HG02943 (cell line): ENCODE measurements around the gene APLP1.
"Not testable (repeated sequence)": the region's sequence is repeated elsewhere in the genome, so short reads cannot be mapped to it uniquely, and the experiment has no call there.

Experiments
- ATAC-seq: cut with Tn5 transposase; IDR thresholded peaks from one replicate; pipeline ENCODE4 v1.9.1; 2021; ENCODE audit warnings: mild to moderate bottlenecking, low read depth, moderate library complexity; ENCODE audit not compliant: unreplicated experiment

Gene APLP1

DNA sequence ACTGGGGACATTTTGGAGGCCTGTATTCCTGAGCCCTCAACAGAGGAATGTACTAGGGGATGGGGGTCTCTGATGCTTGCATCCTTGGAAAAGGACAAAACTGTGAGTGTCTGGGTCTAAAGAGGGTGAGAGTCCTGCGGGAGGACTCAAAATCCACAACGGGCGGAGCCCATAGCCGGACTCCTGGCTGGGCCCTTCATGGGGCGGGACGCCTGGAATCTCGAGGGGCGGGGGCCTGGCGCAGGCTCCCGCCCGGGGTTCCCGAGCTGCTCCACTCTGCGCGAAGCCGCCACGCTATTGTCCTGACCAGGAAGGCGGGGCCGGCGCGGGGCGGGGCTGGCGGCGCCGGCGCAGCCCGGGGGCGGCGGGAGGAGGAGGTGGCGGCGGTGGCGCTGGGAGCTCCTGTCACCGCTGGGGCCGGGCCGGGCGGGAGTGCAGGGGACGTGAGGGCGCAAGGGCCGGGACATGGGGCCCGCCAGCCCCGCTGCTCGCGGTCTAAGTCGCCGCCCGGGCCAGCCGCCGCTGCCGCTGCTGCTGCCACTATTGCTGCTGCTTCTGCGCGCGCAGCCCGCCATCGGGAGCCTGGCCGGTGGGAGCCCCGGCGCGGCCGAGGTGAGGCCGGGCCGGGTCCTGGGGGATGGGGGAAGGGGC lies at the start of gene APLP1:
TSS of gene APLP1 (plus strand) at position 403 of the 651 bp plus-strand sequence. CDS start at position 466, 63 bp downstream.
- ATAC-seq = no peak

DNA sequence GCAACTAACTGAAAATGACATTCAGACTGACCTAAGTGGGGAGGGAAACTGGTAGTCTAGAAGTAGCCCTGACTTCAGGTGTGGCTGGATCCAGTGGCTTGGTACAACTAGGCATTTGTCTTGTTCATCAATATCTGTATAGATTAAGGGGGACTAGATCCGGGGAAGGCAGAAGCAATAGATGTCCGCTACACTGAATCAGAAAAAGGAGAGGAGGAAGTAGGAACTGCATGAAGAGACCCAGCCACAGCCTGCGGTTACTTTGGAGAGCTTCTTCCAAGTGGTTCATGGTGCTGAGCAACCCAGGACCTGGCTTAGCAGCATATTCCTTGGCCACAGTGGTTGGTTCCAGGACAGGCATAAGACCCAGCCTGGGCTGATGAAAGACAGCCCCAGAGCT lies 45.8 kb upstream of the APLP1 start:
- no peak for ATAC-seq

DNA sequence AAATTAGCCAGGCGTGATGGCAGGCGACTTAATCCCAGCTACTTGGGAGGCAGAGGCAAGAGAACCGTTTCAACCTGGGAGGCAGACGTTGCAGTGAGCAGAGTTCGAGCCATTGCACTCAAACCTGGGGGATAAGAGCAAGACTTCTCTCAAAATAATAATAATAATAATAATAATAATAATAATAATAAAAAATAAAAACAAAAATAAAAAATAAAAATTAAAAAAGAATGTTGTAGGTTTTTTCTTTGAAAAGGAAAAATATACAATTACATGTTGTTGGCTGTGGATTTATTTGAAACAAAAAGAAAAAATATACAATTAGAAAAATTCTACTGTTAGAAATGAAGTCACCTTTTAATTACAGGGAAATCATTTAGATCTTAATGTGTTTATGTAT lies 44.2 kb upstream of the APLP1 start:
- ATAC-seq = no peak

- no peak for ATAC-seq
Observed at GRCh38 chr19:35828692-35829301, 39.6 kb upstream of the APLP1 start.

GRCh38 chr19:35830986-35831385 lies 37.4 kb upstream of the APLP1 start:
- no peak for ATAC-seq

GRCh38 chr19:35832054-35832453 lies 36.3 kb upstream of the APLP1 start:
- no peak for ATAC-seq

DNA sequence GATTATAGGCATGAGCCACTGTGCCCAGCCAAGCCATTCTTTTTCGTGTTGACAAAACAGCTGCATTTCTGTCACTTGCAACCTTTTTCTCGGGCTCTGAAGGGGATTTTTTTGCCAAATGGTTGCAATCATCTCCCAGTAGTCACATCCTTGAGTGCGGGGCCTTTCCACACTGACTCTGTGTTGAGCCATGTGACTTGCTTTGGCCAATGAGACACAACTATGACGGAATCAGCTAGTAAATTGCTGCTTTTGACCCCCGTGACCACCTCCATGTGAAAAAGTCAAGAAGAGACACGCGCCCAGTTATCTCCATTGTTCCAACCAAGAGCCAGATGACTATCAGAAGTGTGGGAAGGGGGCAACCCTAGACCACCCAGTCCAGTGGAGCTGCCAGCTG lies 34.4 kb upstream of the APLP1 start:
- no peak for ATAC-seq

DNA sequence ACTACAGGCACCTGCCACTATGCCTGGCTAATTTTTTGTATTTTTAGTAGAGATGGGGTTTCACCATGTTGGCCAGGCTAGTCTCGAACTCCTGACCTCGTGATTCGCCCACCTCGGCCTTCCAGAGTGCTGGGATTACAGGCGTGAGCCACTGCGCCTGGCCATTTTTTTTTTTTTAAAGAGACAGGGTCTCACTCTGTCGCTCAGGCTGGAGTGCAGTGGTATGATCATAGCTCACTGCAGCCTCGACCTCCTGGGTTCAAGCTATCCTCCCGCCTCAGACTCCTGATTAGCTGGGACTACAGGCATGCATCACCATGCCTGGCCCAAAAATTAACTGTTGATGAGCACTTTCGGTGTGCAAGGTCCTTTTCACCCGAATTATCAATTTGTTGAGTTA lies 32.3 kb upstream of the APLP1 start:
- ATAC-seq = not testable (repeated sequence)

GRCh38 chr19:35841961-35842595 lies 26.3 kb upstream of the APLP1 start:
- no peak for ATAC-seq

DNA sequence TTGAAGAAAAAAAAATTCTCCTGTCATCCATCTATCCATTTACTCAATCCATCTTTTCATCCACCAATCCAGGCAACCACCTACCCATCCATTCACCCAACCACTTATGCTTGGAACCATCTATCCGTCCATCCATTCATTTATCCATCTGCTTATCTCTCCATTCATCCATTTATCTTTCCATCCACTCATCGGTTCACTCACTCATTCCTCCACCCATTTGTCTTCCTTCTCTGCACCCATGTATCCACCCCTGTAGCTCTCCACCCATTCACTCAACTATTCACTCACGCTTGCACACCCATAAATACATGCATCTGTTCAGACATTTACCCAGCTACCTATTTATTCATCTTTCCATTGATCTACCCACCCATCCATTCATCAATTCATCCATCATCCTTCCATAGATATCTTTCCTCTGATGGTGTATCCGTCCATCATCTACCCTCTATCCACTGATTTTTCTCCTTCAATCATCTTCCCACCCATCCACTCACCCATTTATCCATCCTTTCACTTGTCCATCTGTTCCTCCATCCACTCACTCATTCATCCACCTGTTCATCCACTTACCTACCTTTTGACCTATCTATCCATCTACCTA lies 25.6 kb upstream of the APLP1 start:
- ATAC-seq = no peak

DNA sequence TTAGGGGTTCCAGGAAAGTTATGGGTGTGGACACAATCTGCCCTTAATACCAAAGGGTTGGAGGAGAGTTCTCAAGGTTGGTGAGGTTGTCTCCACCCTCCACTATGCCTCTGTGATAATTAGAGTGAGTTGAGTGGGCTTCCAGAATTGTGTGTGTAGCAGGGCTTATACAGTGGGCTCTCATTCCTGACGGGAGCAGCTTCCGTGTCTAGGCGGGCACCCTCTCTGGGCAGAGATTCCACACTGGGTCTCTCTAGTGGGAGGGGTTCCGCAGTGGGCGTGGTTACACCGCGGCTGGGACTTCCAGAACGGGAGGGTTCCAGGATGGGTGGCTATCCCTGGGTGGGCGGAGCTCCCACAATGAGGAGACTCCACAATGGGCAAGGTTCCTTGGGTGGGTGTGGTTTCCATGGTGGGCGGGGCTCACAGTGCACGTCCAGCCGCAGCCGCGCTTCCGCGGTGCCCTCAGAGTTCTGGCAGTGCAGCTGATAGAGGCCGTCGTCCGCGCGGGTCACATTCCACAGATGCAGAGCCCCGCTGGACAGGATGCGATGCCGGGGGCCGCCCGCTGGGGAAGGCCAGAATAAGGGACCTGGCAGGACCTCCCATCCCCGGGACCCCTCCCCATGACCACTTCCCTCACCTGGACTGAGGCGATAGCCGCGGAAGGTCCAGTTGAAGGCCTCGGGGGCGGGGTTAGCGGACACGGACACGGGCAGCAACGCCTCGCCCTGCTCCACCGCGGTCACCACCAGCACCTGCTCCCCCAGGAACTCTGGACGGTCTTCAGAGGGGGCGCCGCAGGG lies 24.5 kb upstream of the APLP1 start:
- no peak for ATAC-seq

- no peak for ATAC-seq
Observed at GRCh38 chr19:35844482-35845214, 23.7 kb upstream of the APLP1 start.

DNA sequence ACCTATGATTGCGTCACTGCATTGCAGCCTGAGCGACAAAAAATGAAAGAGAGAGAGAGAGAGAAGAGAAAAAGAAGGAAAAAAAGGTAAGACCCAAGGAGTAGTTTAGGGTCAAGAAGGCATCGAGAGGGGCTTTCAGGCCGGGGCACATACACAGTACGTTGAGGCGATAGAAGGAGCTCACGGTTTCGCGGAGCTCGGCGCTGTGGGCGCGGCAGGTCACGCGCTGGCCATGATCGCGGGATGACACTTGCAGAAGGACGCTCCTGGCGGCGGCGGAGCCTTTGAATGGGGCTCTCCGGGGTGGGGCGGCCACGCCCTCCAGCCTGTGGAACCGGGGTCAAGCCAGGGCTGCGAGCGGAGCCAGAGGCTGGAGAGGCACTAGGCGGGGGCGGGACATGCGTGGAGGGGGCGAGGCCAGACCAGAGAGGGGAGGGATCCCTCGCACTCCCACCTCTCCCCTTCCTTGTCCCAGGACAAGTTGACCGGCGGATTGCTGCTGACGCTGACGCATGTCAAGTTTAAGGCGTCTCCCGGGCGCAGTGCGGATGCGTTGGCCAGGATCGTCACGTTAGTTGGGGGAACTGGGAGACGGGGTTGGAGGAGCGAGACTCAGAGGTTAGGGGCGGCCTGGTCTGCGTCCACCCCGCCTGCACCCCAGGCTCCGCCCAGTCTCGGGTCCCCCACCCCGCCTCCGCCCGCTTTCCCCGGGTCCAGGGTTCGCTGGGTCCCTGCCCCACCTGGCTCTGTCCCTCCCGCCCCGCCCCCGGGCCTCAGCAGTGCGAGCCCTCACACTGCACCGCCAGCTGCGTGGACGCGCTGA lies 22.9 kb upstream of the APLP1 start:
- no peak for ATAC-seq

DNA sequence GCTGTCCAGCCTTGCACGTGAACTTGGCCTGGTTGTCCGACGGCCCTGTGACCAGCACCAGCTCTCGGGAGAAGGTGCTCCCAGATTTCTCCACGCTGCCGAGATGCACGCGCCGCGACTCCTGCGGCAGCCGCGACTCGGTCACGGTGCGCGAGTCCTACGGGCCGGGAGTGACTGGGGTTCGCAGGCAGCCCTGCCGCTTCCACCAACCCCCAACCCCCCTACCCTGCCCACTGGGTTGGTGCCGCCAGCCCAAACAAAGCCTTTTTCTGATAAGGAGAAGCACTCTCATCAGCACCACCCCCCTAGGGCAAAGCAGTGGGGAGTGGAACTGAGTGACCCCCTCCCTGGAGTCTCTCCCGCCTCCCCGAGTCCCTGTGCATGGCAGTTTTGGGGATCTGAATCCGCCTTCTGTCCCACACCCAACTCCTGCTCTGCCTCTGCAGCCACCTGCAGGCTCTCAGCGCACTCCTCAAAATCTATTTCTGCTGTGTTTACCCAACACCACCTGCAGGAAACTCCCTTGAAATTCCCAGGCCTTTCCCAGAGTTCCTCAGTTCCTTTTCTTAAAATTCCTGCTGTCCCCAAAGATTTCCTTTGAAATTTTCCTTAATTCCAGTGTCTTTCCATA lies 22.2 kb upstream of the APLP1 start:
- ATAC-seq = no peak

DNA sequence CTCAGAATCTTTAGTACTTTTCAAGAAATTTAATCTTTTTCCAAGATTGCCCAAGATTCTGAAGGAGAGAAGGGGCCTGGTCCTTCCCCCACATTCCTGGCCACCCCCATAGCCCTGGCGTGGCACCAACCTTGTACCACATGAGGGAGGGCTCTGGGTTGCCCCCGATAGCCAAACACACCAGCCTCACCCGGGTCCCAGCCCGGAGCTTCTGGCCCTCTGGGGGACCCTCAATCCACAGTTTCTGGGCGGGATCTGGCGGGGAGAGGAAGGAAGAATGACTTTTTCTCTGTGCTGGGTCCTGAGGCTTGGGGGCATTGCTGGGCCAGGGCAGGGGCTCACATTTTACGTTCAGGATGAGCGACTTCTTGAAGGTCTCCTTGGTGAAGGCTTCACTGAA lies 20.5 kb upstream of the APLP1 start:
- no peak for ATAC-seq

DNA sequence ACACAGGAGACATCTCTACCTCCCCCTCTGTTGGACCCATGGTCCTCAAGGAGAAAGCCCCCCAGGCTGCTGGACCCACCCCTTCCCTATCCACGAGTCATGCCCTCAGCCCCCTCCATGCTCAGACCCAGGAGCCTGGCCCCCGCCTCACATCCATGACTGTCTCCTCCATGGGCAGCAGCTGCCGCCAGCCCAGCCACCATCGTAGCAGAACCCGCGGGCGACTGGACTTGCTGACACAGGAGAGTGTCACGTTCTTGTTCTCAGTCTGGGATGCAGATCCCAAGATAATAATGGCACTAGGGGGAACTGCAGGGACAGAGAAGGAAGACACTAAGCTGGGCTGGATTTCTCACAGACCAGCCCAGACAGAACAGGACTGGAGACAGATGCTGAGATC lies 19.9 kb upstream of the APLP1 start:
- ATAC-seq = no peak

GRCh38 chr19:35848919-35849505 lies 19.4 kb upstream of the APLP1 start:
- ATAC-seq = no peak

GRCh38 chr19:35851213-35852028 lies 17.0 kb upstream of the APLP1 start:
- ATAC-seq = no peak
